Inflammatory macrophage treated with lipopolysaccharide for 1 hour (primary cell): ENCODE measurements around the gene CXCR5.
"Not testable (repeated sequence)": the region's sequence is repeated elsewhere in the genome, so short reads cannot be mapped to it uniquely, and the experiment has no call there.

ENCODE experiments used
- DNase-seq, 2 donors: peaks; one replicate each; pipeline ENCODE4 v3.0.0-alpha.2; 2020 to 2022

CXCR5 gene

GRCh38 chr11:118883368-118884071, at the start of gene CXCR5:
TSS of gene CXCR5 (plus strand) at chr11:118883892. CDS start at chr11:118883942, 50 bp downstream.
- peak; percentile 58 to 82 for DNase-seq

- DNase-seq = peak; percentile 85 to 91
Observed at GRCh38 chr11:118834427-118835028, 49.2 kb upstream of the CXCR5 start.

- DNase-seq = peak; percentile 18 to 50
Observed at GRCh38 chr11:118837868-118838267, 45.8 kb upstream of the CXCR5 start.

GRCh38 chr11:118838905-118839553, 44.7 kb upstream of the CXCR5 start:
- peak; percentile 67 to 77 for DNase-seq

GRCh38 chr11:118841469-118842242, 42.0 kb upstream of the CXCR5 start:
- DNase-seq = peak; percentile 73 to 90

DNA sequence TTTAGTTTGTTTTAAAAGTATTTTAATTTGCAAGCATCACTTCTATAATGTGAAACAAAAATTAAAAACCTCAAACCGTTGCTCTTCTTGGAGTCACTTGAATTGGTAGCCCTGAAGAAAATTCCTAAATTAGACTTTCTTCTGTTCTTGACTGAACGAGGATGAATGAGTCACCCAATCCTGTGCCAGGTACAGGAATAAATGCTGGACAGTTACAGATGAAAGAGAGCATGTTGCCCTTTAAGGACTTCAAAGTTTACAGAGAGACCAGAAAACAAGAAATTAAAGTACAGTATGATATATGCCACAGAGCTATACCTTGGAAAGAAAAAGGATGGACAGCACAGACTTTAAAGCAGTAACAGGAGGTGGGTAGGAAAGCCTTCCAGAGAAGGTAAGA, 41.3 kb upstream of the CXCR5 start:
- DNase-seq = no peak

DNA sequence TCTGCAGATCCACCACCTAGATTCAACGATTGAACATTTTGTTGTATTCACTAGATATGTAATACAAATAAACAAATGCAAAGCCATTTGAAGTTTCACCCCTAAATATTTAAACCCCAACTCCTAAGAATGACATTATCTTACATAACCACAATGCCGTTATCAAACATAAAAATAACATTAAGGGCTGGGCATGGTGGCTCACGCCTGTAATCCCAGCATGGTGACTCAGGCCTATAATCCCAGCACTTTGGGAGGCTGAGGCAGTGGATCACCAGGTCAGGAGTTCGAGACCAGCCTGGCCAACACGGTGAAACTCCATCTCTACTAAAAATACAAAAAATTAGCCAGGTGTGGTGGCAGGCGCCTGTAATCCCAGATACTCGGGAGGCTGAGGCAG, 40.8 kb upstream of the CXCR5 start:
- DNase-seq = not testable (repeated sequence)

GRCh38 chr11:118843565-118843964, 40.1 kb upstream of the CXCR5 start:
- DNase-seq = peak in 1 of 2 donors; percentile 30

DNA sequence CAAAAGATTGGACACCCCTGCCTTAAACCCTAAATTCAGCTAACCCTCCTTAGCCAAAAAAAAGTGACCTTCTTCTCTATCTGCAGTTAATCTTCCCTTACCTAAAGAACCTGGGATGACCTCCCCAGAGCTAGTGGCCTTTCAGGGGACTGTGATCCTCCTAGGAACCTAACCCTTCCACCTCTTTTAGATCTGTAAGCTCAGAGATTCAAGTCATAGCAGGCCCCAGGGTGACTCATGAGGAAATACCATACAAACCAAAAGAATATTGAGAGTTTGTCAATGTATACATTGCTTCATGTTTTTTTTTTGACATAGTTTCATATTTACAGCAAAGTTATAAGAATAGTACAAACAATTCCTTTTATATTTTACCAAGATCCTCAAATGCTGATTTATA, 38.3 kb upstream of the CXCR5 start:
- DNase-seq = peak; percentile 65 to 79

DNA sequence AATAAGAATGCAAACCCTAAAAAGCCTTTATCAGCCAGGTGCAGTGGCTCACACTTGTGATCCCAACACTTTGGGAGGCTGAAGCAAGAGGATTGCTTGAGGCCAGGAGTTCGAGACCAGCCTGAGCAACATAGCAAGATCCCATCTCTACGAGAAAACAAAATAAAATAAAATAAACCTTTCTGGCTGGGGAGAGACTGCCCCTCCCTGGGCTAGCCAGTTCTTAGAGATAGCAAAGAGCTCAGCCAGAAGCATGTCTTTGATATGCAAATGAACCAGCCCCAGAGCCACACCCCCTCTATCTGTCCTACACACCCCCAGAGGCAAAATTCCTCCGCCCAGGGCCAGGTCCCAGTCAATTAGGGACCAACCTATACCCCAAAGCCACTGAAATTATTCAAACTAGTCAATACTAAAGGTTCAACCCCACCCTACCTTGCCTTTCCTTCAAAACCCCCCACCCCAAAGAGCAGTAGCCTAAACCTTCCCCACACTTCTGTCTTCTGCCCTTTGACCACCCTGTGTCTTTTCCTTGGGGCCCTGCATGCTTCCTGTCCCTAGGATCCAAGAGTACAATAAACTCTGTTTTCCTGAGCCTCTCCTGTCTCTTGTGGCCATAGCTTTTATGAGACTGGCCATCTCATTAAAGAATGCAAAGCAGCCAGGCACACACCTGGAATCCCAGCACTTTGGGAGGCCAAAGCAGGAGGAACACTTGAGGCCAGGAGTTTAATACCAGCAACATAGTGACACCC, 37.3 kb upstream of the CXCR5 start:
- no peak for DNase-seq

GRCh38 chr11:118849825-118850224, 33.9 kb upstream of the CXCR5 start:
- DNase-seq = no peak

DNA sequence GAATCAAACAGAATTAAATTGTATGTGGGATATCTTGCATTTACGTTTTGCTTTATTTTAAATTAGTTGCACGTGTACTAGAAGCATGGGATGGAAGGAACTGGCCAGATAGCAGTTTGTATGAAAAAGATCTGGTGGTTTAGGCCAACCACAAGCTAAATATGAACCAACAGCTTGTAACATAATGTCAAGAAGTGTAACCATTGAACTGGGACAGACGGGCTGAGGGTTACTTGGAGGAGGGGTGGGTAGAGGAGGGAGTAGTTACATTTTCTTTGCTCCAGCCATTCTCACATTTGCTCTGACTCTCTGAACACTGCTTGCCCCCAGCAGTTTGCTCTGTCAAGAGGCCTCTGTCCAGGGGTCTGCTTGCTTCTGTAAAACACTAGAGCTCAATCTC, 31.7 kb upstream of the CXCR5 start:
- no peak for DNase-seq

GRCh38 chr11:118853678-118854077, 30.0 kb upstream of the CXCR5 start:
- no peak for DNase-seq

DNA sequence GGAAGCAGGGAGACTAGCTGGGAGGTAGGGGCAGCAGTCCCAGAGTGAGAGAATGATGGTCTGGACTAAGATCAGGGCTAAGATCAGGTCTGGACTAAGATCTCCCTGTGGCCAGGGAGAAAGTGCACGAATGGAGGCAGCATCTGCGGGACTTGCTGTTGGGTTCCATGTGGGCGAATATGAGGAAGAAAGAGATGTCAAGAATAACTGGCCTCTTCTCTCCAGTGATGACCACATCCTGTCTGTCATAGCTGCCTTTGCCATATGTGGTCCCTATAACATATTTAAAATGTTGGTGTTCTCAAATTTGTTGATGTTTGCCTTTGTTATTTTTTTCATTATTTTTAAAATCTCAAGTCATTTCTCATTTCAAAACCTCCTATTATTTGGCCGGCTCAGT, 27.4 kb upstream of the CXCR5 start:
- DNase-seq = peak; percentile 53 to 57

GRCh38 chr11:118857385-118857784, 26.3 kb upstream of the CXCR5 start:
- no peak for DNase-seq

DNA sequence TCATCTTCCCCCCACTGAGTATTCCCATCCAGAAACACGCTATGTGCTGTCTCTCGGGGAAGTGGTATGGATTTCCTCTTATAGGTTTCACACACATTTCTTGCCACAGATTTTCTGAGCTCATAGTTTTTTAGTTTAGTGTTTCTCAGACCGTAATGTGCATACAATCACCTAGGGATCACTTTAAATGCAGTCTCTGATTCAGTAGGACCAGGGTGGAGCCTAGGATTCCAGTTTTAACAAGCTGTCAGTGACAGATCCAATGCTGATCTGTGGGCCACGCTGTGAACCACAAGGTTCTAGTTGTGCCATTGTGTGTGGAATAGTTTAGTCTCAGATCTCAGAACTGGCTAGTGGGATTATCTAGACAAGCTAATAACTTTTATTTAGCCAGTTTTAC, 23.7 kb upstream of the CXCR5 start:
- DNase-seq = no peak

DNA sequence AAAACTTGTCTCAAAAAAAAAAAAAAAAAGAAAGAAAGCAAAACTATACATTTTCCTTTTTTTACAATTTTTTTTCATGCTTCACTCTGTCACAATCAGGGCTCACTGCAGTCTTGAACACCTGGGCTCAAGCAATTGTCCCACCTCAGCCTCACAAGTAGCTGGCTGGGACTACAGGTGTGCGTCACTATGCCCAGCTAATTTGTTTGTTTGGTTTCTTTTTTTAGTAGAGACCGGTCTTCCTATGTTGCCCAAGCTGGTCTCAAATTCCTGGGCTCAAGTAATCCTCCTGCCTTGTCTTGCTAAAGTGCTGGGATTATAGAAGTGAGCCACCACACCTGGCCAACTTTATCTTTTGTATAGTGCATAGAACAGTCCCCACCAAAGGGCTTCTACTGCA, 15.0 kb upstream of the CXCR5 start:
- DNase-seq = no peak

DNA sequence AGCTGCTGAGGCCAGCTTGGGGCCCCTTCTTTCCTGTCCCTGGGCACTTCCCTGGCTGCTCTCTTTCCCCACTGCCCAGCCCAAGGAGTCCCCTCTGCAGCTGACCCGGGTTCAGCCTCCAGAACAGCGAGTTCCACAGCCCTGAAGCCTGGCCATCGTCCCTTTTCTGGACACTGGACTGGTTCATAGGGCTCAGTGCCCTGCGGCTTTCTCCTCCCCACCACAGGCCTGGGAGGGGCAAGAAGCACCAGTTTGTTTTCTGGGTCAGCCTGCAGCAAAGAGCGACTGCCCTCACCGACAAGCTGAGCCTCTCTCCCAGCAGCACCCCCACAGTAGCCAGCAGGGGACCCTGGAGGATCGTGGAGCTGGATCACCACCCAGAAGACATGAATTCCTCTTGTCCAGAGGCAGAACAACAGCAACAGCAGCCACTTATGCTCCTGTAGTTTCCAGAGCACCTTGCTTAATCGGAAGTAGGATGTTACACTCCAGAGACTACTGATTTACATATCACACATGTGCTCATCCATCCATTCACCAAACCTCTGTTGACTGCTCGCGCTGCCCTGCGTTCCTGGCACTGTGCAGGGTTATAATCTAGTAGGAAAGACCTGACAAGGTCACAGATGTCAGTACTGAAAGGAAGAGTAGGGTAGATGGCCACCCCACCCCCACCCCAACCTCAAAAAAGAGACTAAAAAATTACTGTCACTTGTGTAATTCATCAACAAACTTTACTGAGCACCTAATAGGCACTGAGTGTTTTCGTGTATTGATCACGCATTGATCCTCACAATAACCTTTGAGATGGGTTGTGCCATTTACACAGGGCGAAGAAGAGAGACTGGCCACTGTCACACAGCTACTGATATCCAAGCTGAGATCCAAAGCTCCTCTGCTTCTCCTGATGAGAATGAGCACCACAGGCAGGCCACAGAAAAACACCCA, 13.0 kb upstream of the CXCR5 start:
- peak; percentile 38 to 67 for DNase-seq

GRCh38 chr11:118872403-118872821, 11.3 kb upstream of the CXCR5 start:
- DNase-seq = no peak

DNA sequence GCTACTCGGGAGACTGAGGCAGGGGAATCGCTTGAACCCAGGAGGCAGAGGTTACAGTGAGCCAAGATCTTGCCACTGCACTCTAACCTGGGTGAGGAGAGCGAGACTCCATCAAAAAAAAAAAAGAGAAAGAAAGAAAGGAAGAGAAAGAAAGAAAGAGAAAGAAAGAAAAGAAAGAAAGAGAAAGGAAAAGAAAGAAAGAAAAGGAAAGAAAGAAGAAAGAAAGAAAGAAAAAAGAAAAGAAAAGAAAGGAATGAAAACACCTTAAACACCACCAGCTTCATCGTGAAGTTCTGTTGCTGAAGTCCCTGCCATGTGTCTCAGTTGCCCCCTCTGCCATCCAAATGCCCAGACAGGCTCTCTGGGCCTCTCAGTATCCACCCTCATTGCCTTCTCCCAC, 9.9 kb upstream of the CXCR5 start:
- DNase-seq = no peak

DNA sequence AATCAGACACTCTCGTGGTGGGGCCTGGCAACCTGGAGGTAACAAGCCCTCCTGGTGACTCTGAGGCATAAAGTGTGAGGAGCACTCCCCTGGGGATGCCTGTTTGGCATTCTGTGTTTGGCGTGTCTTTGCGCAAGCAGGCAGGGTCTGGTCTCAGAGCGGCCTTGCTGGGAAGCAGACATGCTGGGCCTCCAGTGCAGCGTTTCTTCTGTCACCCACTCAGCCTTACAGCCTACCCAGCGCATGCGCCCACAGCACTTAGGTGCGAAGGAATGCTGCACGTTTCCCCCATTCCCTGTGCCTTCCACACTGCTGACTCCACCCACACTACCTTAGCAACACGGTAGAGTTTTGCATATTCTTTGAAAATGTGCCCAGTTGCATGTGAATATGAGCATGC, 7.4 kb upstream of the CXCR5 start:
- DNase-seq = no peak
